Kidney epithelial cell (primary cell): ENCODE data around the gene PCDH15. TPM values are rescaled to one million over a fixed set of nuclear protein-coding genes. Genes with fewer than 3 reads are reported as not detected.

ENCODE experiments used
- DNase-seq: peaks from one replicate; pipeline ENCODE4 v3.0.0-alpha.2; 2010; ENCODE audit warnings: low read depth
- H3K27me3 ChIP-seq: 2 replicates; pipeline ENCODE4 v1.6.0; 2011; ENCODE audit warnings: low read length; ENCODE audit not compliant: control insufficient read depth, insufficient read depth
- H3K36me3 ChIP-seq: 2 replicates; pipeline ENCODE4 v1.5.1; 2011; ENCODE audit warnings: low read length; ENCODE audit not compliant: control insufficient read depth, insufficient read depth
- H3K4me3 ChIP-seq: 2 replicates; pipeline ENCODE4 v1.5.1; 2011; ENCODE audit warnings: low read depth, mild to moderate bottlenecking, control low read depth, low read length
- CTCF ChIP-seq: IDR thresholded peaks from 2 replicates; pipeline ENCODE4 v1.5.1; 2011; ENCODE audit warnings: mild to moderate bottlenecking, moderate library complexity, low read length, control low read depth, inconsistent platforms; ENCODE audit not compliant: insufficient read depth, poor library complexity, severe bottlenecking
- total RNA-seq: library from RNA; depleted of rRNA; stranded (reverse); fragments of >200 nt; gene quantifications from 2 replicates; pipeline ENCODE4 v1.2.3, GENCODE V29; 2015

PCDH15 gene
- total RNA-seq, 1 donor from 2014 or later: not detected

- no peak for DNase-seq
- Histone ChIP-seq H3K27me3 (no peaks in the 10 kb centered on the region), H3K4me3 (no peak overlapping the region), H3K36me3 (no peaks in the 10 kb centered on the region)
- no peak for TF ChIP-seq CTCF
Measured at GRCh38 chr10:53770903-53771302, 1030.1 kb downstream of the PCDH15 start.

- Histone ChIP-seq H3K4me3 (no peak overlapping the region), H3K36me3 (no peaks in the 10 kb centered on the region), H3K27me3 (no peaks in the 10 kb centered on the region)
- TF ChIP-seq CTCF: no peak
- DNase-seq: peak; percentile 38
Measured at GRCh38 chr10:53765311-53765710, 1035.7 kb downstream of the PCDH15 start.

GRCh38 chr10:53754596-53755250, 1046.3 kb downstream of the PCDH15 start:
- H3K27me3 ChIP-seq: no peaks in the 10 kb centered on the region
- DNase-seq: no peak
- H3K36me3 ChIP-seq: no peaks in the 10 kb centered on the region
- TF ChIP-seq CTCF: no peak
- H3K4me3 ChIP-seq: no peak overlapping the region
